GM21737 (cell line): ENCODE measurements around the gene DSE.
A peak's percentile ranks its signal among the peaks of the same experiment; 100 is the strongest.
"Not testable (repeated sequence)": the region's sequence is repeated elsewhere in the genome, so short reads cannot be mapped to it uniquely, and the experiment has no call there.

Experiments
- ATAC-seq: cut with Tn5 transposase; IDR thresholded peaks from one replicate; pipeline ENCODE4 v1.9.1; 2021; ENCODE audit warnings: mild to moderate bottlenecking, moderate library complexity; ENCODE audit not compliant: unreplicated experiment

Gene DSE

DNA sequence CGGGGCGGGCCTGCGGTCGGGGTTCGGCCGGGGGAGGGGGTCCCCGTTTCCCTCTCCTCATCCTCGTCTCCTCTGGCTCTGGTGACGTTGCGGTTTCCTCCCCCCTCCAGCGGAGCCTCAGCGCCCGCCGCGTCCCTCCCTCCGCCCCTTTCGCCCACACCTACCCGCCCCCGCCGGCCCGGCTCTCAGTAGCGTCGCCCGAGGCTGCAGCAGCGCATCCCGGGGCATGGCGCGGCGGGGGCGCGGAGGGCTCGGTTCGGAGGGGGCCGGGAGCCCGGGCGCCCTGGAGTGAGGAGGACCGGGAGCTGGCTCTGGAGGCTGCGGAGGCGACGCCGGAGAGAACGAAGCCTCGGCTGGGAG is at the start of gene DSE:
DSE (plus strand) TSS at position 188 of the 360 bp plus-strand sequence. CDS start 28,304 bp downstream, outside the sequence.
- peak; percentile 75 for ATAC-seq

DNA sequence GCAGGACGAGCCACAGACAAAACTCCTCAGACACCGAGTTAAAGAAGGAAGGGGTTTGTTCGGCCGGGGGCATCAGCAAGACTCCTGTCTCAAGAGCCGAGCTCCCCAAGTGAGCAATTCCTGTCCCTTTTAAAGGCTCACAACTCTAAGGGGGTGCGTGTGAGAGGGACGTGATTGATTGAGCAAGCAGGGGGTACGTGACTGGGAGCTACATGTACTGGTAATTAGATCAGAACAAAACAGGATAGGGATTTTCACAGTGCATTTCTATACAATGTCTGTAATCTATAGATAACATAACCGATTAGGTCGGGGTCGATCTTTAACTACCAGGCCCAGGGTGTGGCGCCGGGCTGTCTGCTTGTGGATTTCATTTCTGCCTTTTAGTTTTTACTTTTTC is 48.8 kb upstream of the DSE start:
- ATAC-seq = not testable (repeated sequence)

DNA sequence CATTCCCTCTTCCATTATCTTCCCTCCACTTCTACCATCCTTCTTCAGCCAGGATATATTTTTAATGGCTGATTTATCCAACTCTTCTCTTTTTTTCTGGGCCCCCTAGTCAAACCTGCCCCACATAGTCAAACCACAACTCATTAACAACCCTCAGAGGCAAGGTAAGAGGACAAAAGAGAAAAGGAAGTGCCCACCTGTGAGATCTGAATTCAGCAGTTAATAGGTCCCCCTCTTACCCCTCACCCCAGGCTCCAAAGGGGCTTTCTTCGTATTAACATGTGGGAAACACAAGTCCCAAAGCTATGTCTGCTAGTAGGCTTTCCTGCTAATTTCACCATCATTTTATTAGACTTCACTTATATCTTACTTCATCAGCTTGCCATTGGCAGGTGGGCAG is 46.9 kb upstream of the DSE start:
- ATAC-seq = no peak

DNA sequence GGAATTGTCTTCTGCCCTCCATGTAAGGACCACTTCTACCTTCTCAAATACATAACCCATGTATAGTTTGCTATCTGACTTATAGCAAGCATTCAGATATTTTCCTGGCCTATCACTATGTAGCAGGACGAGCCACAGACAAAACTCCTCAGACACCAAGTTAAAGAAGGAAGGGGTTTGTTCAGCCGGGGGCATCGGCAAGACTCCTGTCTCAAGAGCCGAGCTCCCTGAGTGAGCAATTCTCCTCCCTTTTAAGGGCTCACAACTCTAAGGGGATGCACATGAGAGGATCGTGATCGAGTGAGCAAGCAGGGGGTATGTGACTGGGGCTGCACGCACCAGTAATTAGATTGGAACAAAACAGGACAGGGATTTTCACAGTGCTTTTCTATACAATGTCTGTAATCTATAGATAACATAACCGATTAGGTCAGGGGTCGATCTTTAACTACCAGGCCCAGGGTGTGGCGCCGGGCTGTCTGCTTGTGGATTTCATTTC is 45.1 kb upstream of the DSE start:
- not testable (repeated sequence) for ATAC-seq

DNA sequence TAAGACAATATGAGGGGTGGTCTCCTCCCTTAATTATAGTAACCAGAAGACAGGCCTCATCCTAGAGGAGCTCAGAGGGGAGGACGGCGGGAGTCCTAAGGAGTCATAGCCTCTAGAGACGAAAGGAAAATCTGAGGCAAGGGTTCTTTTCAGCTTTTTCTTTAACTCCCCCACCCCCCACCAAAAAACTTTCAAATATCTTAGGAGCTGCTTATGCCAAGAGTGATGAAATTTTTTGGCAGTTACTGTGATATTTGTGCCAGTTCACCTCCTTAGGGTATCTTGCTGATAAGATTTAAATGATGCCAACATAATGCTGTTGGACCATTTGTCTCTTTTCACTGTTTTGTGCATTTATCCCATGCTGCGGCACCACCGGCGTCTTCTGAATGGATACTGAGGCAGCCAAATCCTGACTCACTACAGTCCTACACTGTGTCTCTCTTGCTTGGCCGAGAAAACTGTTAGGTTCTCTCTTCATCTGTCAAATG is 44.5 kb upstream of the DSE start:
- no peak for ATAC-seq

DNA sequence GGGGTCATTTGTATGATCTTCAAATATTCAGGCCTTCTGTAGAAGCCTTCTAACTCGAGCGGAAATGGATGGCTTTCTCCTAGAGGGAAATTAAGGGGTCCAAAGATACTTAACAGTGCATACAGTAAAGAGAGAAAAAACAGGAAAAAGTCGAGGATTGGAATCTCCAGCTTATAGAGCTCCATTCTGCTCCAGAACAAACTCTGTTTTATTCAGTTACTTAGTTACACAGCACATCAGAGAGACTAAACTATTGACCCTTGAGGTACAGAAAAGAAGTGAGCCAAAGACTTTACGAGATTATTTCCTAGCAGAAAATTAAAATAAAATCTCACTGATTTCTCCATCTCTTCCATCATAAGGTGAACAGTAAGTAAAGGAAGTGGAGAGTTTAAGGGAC is 43.8 kb upstream of the DSE start:
- no peak for ATAC-seq

DNA sequence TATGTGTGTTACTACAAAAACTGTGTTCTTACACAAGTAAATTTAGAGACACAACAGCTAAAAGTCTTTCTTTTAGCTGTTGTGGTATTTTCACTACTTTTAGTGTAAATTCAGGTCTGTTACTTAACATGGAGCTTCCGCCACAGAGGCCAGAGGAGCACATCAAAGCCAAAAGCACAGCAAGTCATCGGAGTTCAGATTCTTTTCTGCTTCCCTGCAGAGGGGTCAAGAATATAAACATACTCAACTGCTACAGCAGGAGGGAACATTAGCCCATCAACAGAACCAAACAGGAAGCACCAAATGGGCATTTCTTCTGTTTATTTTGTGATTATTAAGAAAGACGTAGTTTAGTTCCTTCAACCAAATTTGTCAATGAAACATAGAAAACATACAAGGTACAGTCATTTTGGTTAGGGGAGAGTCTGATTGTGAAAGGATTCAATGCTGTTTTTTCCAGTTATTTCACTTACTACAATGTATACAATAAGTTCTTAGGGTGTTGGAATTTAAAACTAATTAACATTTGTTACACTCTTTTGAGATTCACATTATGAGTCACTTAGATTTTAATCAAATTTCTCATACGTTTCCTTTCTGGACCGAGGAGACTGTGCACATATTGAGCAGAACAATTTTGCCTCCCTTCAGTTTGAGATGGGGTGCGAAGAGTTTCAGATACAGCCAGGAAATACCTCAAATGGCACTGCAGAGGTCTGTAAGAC is 42.8 kb upstream of the DSE start:
- no peak for ATAC-seq

DNA sequence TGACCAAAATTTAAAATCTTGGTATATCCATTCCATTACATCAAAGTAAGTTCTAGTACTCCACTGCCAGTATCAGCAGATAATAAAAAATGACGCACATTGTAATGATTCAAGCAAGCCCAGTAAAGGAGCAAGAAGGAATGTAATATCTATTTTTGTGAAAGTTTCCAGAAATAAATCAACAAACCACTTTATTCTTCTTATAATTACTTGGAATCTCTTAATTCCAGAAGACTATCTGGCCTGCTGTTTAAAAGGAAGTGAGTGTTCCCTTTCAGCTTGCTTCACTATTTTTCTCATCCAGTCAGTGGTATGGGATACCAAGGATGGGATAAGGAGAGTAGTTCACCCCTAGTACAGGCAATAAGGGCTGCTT is 42.2 kb upstream of the DSE start:
- ATAC-seq = no peak

DNA sequence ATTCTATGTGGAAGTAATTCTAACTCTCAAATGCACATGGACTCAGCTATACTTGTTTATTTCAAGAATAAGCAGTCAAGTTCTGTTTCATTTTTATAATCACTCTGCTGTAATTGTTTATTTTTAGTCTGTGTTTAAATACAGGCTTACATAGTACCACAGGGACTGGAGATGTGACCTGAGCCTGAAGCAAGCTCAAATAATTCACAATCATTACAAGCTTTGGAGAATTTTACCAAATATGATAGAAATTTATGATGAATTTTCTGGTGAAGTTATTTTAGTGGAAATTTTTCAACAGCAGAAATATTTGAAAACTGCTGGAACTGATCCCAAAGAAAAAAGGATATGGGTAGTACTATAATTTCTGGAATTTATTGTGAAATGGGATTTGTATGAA is 41.6 kb upstream of the DSE start:
- no peak for ATAC-seq

DNA sequence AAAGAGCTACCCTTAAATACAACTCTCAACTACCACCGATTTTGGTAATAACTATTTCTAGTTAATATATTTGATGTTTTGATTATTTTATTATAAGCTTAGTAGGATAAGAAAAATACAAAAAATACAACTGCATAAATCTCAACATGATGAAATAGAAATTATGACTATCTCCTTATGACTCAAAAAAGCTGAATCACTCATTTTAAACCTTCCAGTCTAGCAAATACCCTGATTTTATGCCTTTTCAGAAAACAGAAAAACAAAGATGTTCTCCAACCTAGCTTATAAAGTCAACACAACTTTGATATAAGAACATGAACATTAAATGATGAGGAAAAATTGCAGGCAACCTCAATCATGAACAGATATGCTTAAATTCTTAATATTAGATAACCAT is 40.2 kb upstream of the DSE start:
- ATAC-seq = no peak

DNA sequence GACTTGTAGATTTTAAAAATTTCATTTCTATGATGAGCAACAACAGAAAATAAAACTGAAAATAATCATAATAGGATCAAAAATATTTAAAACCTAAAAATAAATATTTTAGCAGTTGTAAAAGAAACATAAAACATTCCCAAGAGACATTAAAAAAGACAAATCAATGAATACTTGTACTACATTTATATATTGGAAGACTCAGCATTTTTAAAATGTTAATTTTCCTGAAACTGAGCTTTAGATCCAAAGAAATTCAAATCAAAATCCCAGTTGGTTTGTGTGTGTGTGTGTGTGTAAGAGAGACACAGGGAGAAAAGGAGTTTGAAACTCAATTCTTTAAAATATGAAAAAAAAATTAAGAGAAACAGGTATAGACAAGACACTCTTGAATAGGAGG is 38.7 kb upstream of the DSE start:
- ATAC-seq = no peak

DNA sequence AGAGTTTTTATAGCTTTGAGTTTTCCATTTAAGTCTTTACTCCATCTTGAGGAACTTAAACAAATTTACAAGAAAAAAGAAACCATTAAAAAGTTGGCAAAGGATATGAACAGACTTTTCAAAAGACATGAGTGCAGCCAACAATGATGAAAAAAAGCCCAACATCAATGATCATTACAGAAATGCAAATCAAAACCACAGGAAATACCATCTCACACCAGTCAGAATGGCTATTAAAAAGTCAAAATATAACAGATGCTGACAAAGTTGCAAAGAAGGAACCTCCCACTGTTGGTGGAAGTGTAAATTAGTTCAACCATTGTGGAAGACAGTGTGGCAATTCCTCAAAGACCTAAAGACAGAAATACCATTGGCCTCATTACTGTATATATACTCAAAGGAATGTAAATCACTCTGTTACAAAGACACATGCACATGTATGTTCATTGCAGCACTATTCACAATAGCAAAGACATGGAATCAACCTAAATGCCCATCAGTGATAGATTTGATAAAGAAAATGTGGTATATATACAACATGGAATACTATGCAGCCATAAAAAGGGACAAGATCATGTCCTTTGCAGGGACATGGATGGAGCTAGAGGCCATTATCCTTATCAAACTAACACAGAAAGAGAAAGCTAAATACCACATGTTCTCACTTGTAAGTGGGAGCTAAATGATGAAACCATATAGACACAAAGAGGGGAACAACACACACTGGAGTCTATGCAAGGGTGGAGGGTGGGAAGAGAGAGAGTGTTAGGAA is 35.9 kb upstream of the DSE start:
- not testable (repeated sequence) for ATAC-seq

DNA sequence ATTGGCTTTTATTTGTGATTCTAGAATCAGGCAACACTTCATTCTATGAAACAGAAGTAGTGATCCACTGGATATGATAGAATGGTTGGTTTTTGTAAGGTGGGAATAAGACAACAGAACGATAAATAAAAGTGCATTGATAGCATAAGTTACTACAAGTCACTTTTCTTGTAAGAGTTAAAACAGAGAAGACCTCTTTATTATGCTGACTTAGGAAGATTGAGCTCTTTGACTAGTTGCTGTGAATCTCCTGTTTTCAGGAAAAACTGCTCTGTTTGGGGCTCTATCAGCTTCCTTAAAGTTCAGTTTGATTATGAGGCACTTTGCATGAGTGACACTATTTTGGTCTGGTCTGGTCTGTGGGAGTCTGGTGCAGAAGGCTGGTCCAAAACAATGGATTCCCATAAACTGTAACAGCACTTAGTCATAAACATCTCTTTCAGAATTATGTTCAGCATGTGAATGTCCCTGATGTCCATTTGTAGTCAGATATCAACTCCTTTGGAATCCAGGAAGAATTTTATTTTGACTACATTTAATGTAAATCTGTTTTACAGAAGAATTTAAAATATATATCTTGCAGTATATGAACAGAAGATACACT is 35.0 kb upstream of the DSE start:
- ATAC-seq = no peak

DNA sequence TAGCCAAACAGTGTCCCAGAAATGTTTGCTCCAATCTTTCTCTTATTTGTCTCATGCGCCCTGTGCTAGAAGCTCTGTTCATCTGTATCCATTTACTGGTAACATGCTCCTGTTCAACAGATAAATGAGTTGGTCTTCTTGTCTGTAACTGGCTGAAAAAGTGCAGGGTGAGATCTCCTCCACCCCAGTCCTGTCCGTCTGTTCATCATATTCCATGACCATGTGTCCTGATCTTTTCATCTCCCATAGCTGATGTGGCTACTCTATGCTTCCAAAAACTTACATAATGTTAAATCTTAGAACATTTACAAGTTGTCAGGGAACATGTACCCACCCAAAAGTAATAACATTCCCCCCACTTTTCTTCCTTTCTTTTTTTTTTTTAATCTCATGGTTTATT is 31.8 kb upstream of the DSE start:
- no peak for ATAC-seq

DNA sequence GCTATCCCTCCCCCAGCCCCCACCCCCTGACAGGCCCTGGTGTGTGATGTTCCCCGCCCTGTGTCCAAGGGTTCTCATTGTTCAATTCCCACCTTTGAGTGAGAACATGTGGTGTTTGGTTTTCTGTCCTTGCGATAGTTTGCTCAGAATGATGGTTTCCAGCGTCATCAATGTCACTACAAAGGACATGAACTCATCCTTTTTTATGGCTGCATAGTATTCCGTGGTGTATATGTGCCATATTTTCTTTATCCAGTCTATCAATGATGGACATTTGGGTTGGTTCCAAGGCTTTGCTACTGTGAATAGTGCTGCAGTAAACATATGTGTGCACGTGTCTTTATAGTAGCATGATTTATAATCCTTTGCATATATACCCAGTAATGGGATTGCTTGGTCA is 30.1 kb upstream of the DSE start:
- ATAC-seq = not testable (repeated sequence)

DNA sequence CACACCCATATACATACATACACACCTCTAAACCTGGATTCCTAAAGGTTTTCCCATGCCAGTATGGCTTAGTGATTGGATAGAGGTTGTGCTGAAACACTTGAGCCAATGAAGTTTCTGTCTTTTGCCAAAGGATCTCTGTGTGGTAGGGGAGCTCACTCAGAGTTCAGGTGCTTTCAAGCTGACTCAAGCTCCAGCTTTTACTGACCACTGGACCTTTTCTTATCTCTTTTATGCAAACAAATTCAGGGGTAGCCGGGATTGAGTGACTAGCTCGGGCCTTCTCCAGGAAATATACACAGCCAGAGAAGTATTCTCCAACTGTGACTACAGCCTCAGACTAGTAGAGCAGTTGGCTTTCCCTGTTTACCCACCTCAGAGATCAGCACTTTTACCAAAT is 21.5 kb upstream of the DSE start:
- no peak for ATAC-seq

DNA sequence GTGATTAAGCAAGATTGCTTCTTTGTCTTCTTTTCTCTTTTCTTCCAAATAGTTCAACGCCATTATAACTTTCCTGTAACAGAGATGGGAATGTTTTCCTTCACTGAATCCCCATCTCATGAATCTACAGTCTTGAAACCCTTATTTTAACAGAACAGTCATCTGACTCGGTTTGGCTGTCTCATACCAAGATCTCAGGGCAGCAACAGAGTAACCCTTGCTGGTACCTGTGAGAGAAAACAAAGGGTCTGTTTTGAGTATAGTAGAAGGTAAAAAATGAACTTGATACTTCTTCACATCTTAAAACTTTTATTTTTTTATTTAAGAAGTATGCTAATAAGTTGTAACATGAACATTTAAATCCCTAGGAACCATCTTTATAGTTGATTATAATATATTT is 19.6 kb upstream of the DSE start:
- ATAC-seq = no peak

DNA sequence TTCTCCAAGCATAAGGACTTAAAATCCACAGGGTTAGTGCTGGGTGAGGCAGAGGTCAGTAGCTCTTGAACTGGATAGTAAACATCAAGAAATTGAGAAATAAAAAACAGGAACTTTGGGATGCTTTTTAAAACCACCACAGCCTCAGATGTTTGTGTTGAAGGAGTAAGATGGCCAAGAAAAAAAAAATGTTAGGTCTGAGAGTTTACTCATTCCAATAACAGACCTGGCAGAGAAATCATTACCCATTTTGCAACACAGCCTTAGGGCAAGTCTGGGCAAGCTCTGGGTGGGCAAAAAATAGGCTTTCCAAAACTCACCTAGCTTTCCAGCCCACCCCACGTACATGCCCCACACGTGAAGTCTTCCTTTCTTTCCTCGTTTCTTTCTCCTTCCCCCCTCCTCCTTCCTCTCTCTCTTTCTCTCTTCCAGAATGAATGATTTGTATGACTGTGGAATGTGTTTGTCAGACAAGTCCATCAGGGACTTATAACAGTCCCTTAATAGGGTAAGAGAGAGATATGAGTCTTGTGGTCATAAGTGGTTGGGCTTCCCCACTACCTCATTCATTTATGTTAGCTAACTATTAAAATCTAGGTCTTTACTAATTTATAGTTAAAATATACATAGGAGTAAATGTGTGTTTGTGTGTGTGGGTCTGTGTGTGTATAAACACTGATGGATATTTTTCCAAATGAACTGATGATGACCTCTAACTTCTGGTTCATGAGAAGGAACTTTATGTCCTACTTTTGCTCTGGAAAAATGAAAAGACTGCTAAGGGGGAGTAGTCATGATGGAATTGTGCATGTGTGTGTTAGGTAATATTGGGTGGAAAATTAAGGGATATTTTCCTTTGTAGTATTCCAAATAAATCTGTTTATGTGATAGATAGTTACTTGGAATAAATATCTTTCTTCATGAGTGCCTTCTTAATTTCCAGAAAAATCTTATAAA is 18.0 kb upstream of the DSE start:
- no peak for ATAC-seq

DNA sequence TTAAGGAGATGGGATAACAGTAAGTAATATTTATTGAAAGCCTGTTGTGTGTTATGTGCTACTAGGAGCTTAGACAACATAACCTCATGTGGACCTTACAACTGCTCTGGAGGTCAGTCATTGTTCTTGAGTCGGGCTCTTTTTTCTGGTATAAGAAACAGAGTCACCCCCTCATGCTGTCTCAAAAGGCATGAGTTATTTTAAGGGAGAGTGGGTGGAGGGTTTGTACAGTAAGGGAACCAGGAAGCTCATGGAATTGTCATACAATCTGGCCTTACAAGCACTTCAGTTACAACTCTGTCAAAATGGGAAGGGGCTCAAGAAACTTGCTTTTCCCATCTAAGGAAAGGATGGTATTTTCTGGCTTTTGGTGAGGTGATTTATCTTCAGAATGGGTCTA is 16.5 kb upstream of the DSE start:
- ATAC-seq = no peak

DNA sequence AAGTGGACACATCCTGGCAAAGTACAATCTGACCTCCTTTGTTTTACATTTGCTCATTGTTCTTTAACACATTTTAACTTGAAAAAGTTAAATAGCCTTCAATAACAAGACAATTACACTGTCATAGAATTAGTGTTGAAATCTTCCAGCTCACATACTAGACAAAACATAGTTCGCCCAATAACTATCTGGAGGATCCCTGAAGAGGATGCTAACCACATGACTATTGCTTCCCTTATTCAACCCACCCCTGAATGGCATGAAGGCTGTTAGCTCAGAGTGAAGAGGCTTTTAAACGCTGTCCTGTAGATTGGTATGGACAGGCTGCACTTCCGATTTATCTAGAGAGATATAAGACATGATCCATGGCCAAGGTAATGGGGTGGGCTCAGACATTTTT is 15.0 kb upstream of the DSE start:
- ATAC-seq = no peak

DNA sequence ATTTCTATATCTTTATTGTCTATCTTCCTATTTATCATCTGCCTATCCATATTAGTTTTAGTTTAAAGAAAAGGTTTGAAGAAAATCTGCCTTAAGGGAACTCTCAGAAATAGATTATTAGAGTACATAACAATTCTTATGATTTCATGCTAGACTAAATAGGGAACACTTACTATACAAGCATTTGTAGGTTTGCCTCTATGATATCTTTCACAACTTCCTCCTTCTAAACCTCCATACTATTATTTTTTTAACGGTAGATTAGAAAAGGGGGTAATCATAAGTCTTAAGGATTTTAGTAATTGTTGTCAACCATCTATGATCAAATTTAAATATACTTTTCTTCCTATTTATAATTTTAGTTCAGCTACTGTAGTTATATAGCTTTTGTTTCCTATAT is 11.6 kb upstream of the DSE start:
- ATAC-seq = no peak
